C4-2B (cell line): Measurements from ENCODE around the gene BRD3.

Experiments used
- H3K27ac ChIP-seq: fragments of 450-650 bp; 2 replicates; pipeline ENCODE4 v1.5.1; 2017
- ZFX ChIP-seq: fragments of 450-650 bp; IDR thresholded peaks from 2 replicates; pipeline ENCODE4 v1.6.1; 2017
- TF ChIP-seq, protein P1 (sequence below): fragments of 450-650 bp; conservative IDR thresholded peaks from 2 replicates; pipeline ENCODE4 v1.5.1; 2017; ENCODE audit warnings: mild to moderate bottlenecking

The BRD3 gene

DNA sequence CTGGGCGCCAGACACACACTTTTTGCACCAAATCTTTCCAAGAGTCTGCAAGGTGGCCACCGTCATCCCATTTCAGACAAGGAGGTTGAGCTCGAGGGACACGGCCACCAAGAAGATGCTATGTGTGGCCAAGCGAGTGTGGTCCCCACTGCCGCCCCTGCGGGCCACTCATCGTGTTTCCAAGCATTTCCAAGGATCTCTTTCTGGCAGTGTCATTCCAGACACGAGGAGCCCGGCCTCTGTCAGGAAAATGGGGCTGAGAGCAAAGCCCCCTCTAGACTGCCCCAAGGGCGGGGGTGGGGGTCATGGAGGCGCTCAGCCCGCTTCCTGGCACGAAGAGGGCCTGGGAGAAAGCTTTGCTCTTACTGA lies 86.3 kb downstream of the BRD3 start:
- TF ChIP-seq, protein P1, sequence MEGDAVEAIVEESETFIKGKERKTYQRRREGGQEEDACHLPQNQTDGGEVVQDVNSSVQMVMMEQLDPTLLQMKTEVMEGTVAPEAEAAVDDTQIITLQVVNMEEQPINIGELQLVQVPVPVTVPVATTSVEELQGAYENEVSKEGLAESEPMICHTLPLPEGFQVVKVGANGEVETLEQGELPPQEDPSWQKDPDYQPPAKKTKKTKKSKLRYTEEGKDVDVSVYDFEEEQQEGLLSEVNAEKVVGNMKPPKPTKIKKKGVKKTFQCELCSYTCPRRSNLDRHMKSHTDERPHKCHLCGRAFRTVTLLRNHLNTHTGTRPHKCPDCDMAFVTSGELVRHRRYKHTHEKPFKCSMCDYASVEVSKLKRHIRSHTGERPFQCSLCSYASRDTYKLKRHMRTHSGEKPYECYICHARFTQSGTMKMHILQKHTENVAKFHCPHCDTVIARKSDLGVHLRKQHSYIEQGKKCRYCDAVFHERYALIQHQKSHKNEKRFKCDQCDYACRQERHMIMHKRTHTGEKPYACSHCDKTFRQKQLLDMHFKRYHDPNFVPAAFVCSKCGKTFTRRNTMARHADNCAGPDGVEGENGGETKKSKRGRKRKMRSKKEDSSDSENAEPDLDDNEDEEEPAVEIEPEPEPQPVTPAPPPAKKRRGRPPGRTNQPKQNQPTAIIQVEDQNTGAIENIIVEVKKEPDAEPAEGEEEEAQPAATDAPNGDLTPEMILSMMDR: no peak
- TF ChIP-seq ZFX: no peak
- no peak overlapping the region for H3K27ac ChIP-seq

DNA sequence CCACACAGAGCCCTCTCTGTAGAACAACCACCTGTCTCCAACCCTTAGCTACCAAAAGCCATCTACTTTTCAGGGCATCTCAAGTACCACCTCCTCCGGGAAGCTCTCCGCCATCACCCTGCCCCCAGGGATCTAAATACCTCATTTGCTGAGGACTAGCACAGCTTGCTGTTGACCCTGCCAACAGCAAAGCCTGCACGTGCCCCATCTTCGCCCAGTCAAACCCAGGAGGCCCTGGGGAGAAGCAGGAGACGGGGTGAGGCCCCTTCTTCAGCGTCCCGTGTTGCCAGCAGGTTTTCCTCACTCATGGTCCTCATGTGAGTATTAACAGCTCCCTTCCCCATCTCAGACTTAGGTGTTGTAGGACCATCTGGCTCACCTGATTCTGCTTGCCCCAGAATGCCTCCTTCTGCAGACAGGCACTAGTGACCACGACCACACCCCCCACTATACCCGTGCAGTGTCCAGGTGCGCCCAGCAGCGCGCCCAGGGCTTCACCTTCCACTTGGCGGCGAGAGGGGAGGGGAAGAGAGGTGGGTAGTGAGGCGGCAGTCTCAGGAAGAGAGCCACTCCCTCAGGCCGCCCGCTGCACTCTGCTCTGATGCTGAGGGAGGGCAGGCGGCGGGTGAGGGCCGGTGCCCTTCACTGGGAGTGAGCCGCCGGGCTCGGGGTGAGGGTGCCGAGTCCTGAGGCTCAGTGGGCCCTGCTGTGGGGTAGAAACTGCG lies 86.8 kb downstream of the BRD3 start:
- no peak overlapping the region for H3K27ac ChIP-seq
- TF ChIP-seq, protein P1: no peak
- TF ChIP-seq ZFX: no peak
